Measurements from ENCODE around the gene TARS3. TPM values are rescaled to one million over a fixed set of nuclear protein-coding genes. Genes with fewer than 3 reads are reported as not detected.

TARS3 gene
- total RNA-seq, 1 experiment from 2014 or later: 14.1 TPM

GRCh38 chr15:101642361-101642760 is 81.9 kb downstream of the TARS3 start:
- Histone ChIP-seq H2BK120ac (ENCODE audit: low read depth, low read length, poor library complexity, severe bottlenecking) (no peak overlapping the region), H3K23ac (ENCODE audit: insufficient read length, low read depth, low read length) (no peak overlapping the region), H2BK12ac (ENCODE audit: insufficient read length, low read depth, low read length) (no peak overlapping the region), H3K9ac (ENCODE audit: extremely low read depth, insufficient read length, low read length) (no peak overlapping the region), H3K4ac (ENCODE audit: low read depth, low read length) (no peak overlapping the region), H3K14ac (ENCODE audit: insufficient read depth, low read length) (no peak overlapping the region), H2BK15ac (ENCODE audit: low read depth, low read length) (no peak overlapping the region), H3K18ac (ENCODE audit: insufficient read length, low read depth, low read length) (no peak overlapping the region), H3K4me1 (ENCODE audit: insufficient read depth, low read length) (no peaks in the 10 kb centered on the region), H3K23me2 (ENCODE audit: insufficient read length, low read depth, low read length, poor library complexity, severe bottlenecking) (no peaks in the 10 kb centered on the region), H3K56ac (ENCODE audit: insufficient read length, low read depth, low read length) (no peak overlapping the region), H2AK5ac (ENCODE audit: insufficient read length, low read length) (no peak overlapping the region), H3K79me2 (ENCODE audit: insufficient read depth, low read length) (no peaks in the 10 kb centered on the region), H2BK5ac (ENCODE audit: insufficient read length, low read length) (no peak overlapping the region), H3K79me1 (ENCODE audit: insufficient read depth, low read depth, low read length, poor library complexity, severe bottlenecking) (peaks cover 2% of the 10 kb centered on the region), H2AFZ (ENCODE audit: low read length) (no peak overlapping the region), H4K91ac (ENCODE audit: insufficient read length, low read depth, low read length) (no peak overlapping the region), H3K4me2 (ENCODE audit: insufficient read depth, insufficient read length, low read length) (no peak overlapping the region), H4K5ac (ENCODE audit: insufficient read length, low read depth, low read length) (no peak overlapping the region), H4K8ac (replicated peaks; ENCODE audit: insufficient read length, low read depth, low read length) (no peak overlapping the region), H2BK20ac (ENCODE audit: low read depth, low read length, poor library complexity, severe bottlenecking) (no peak overlapping the region), H3K27ac (ENCODE audit: insufficient read length, low read depth, low read length) (no peak overlapping the region), H4K20me1 (ENCODE audit: control insufficient read depth, insufficient read depth, insufficient read length) (no peaks in the 10 kb centered on the region), H3K9me3 (ENCODE audit: control insufficient read depth, low read depth, low read length) (no peaks in the 10 kb centered on the region), H3K27me3 (ENCODE audit: insufficient read depth, low read length) (no peaks in the 10 kb centered on the region), H3T11ph (ENCODE audit: low read length) (no peak overlapping the region)
- no peak for DNase-seq
- Mint-ChIP-seq H3K27me3 (ENCODE audit: low read depth) (no peaks in the 10 kb centered on the region), H3K9me3 (no peaks in the 10 kb centered on the region), H3K4me1 (peaks cover 7 to 11% of the 10 kb centered on the region in 2 experiments), H3K27ac (peak overlapping the region in 1 of 3 experiments; percentile 22; a peak in 1 of 7 replicates), H3K36me3 (ENCODE audit: insufficient read depth in 1 of 3, low read depth in 3 of 3) (peaks cover 2 to 59% (median 46%) of the 10 kb centered on the region in 3 experiments; a peak in 5 of 7 replicates), H3K4me3 (no peak overlapping the region)
- WGBS (ENCODE audit: extremely low coverage, insufficient read length, low lambda C conversion rate): no CpG with 5 or more reads among the region's 11 CpGs
- TF ChIP-seq CTCF (conservative IDR thresholded peaks at IDR 0.05): no peak
